ENCODE results near the gene TNFRSF11A.

The TNFRSF11A gene

DNA sequence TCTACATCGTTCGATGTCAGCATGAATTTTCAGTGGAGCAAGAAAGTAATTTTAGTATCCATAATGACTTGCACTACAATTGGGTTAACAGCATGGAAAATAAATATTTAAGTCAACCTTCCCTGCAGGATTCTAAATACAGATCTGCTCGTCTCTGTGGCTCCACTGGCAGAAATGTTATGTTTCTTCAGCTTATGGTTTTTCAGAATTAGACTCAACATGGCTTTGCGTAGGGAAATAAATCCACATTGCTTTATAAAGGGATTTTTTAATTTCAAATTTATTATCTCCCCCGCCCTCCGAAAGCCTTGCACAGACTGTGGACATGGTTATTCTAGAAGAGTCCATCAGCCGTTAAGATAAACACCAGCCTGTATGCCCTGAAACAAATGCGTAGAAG is 18.2 kb downstream of the TNFRSF11A start:
- CTCF ChIA-PET, result no interaction called here
- no peak for DNase-seq
- no peak overlapping the region for H3K27ac Mint-ChIP-seq
- H3K36me3 Mint-ChIP-seq, result peaks cover 3% of the 10 kb centered on the region
- no peak overlapping the region for H3K4me3 Mint-ChIP-seq
- peaks cover 15% of the 10 kb centered on the region for H3K27me3 Mint-ChIP-seq
- H3K4me1 Mint-ChIP-seq, result peaks cover 35% of the 10 kb centered on the region
- H3K9me3 Mint-ChIP-seq, result no peaks in the 10 kb centered on the region

DNA sequence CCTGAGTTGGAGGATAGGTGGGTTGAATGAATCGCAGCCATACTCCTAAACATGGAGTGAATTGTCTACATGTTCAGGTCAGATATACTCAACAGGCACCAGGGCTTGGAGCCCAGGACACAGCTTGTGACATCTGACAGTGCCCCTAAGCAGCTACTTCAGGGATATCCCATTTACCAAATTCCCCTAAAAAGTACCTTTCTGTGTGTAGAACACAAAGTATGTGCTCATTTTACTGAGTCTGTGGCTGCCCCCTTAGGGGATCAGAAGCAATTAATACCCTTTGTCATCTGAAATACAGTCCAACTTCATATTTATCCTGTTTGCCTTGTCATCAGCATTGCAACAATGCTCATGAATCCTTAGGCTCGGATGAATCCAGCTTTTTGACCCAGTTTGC is 20.8 kb downstream of the TNFRSF11A start:
- no peak overlapping the region for H3K4me3 Mint-ChIP-seq
- H3K4me1 Mint-ChIP-seq, result peaks cover 25% of the 10 kb centered on the region
- H3K36me3 Mint-ChIP-seq, result peaks cover 7% of the 10 kb centered on the region
- CTCF ChIA-PET, result no interaction called here
- H3K27ac Mint-ChIP-seq, result no peak overlapping the region
- no peak for DNase-seq
- H3K9me3 Mint-ChIP-seq, result no peaks in the 10 kb centered on the region
- peaks cover 10% of the 10 kb centered on the region for H3K27me3 Mint-ChIP-seq

DNA sequence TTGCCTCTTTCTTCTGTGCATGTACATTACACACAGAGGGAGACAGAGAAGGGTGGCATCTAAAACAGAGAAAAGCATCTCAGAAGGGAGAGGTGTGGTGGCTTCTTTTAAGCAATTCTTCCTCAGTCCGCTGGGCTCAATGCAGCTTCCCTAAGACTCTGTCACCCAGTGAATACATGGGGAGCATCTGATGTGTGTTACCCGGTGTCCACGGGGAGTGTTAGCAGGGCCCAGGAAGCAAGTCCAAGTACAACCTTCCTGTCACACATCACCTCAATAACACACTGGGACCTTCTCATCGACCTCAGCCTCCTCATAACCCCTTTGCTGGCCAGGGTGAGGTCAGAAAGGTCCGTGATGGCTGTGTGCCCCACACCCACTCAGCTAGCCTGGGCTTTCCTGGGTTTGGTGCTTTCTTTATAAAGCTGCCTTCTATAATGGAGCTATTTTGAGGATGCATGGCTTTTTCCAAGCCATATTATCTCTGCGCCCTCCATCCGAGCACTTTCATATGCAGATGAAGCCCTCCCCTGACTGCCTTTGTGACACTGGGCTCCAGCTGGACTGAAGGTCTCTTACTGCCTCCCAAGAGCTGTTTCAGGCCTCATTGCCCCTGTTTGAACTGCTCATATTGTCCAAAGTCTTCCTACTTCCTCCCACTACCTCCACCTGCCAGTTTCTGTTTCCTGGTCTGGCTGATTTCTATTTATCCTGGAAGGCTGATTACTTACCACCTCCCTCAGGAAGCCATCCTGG is 21.4 kb downstream of the TNFRSF11A start:
- H3K4me3 Mint-ChIP-seq, result no peak overlapping the region
- peak overlapping the region; percentile 26 for H3K27ac Mint-ChIP-seq
- DNase-seq, result no peak
- H3K36me3 Mint-ChIP-seq, result peaks cover 7% of the 10 kb centered on the region
- peaks cover 25% of the 10 kb centered on the region for H3K4me1 Mint-ChIP-seq
- H3K9me3 Mint-ChIP-seq, result no peaks in the 10 kb centered on the region
- CTCF ChIA-PET, result no interaction called here
- peaks cover 10% of the 10 kb centered on the region for H3K27me3 Mint-ChIP-seq

DNA sequence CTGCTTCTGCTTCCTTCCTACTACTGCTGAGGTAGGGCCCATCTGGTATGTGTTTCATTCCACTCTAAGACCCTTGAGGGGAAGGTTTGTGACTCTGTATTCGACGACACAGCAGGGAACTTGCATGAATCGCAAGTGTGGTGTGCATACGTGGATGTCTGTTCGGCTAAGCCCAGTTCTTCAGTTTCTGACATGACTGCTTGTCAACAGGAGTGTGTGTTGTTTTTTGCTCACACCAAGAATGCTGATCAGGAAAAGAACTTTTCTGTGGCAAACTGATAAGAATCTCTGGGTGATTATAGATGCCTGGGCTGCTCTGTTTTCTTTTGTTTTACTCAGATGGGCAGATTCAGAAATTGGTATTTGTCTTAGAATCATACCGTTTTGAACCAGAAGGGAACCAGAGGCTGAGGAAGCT is 22.0 kb downstream of the TNFRSF11A start:
- CTCF ChIA-PET, result no interaction called here
- Mint-ChIP-seq H3K27ac (peak overlapping the region; percentile 26), H3K36me3 (peaks cover 8% of the 10 kb centered on the region), H3K27me3 (peaks cover 10% of the 10 kb centered on the region), H3K4me3 (no peak overlapping the region), H3K4me1 (peaks cover 25% of the 10 kb centered on the region), H3K9me3 (no peaks in the 10 kb centered on the region)
- DNase-seq, result no peak

DNA sequence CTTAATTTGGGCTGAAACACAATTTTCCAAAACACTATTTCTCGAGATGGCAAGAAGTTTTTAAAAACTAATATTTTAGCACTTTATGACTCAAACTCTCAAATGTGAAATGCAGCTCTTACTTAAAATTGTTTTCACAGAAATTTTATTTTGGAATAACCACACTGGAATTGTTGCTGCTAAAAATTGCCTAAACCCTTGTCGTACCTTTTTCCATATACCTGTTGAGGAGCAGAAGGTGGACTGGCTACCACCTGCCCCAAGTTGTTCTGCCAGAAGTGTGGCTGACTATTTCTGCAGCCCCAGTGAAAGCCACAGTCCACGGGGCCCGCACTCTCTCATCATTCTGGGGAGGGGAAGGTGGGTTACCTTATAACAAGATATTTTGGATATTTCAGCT is 23.4 kb downstream of the TNFRSF11A start:
- H3K4me1 Mint-ChIP-seq, result peaks cover 25% of the 10 kb centered on the region
- peaks cover 10% of the 10 kb centered on the region for H3K27me3 Mint-ChIP-seq
- H3K9me3 Mint-ChIP-seq, result no peaks in the 10 kb centered on the region
- H3K27ac Mint-ChIP-seq, result no peak overlapping the region
- H3K36me3 Mint-ChIP-seq, result peaks cover 16% of the 10 kb centered on the region
- DNase-seq, result no peak
- H3K4me3 Mint-ChIP-seq, result no peak overlapping the region
- CTCF ChIA-PET, result no interaction called here

DNA sequence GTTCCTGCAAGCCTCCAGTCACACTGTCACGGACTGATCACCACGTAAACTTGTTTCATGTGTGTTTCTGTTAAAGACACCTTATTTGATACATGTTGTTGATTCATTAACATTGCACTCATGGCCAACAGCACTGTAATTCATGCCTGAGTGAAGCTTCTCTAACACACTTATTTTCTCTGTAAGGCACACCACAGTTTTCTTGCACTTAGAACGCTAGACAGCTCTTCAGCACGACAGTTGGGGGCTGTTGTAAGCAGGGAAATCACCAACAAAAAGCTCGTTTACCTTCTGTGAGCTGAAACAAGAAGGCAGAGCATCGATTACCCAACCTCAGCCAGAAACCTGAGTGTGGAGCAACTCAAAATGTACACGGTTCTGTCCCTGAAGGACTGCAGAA is 28.1 kb downstream of the TNFRSF11A start:
- no peaks in the 10 kb centered on the region for H3K9me3 Mint-ChIP-seq
- no peak overlapping the region for H3K27ac Mint-ChIP-seq

DNA sequence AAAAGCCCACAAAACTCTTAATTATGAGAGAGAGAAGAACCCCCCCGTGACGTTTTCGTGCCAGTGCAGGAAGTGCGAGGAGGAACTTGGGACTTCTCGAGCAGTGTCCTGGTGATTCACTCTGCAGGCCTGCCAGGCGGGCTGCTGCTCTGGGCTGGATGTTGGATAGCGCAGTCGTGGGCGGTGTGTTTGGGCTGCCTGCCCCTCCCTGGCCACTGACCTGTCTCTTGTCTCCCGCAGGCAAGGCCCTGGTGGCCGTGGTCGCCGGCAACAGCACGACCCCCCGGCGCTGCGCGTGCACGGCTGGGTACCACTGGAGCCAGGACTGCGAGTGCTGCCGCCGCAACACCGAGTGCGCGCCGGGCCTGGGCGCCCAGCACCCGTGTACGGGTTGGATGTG is 29.0 kb downstream of the TNFRSF11A start:
- peaks cover 30% of the 10 kb centered on the region for H3K36me3 Mint-ChIP-seq
- H3K27me3 Mint-ChIP-seq, result no peaks in the 10 kb centered on the region
- H3K4me3 Mint-ChIP-seq, result no peak overlapping the region
- H3K4me1 Mint-ChIP-seq, result peaks cover 14% of the 10 kb centered on the region
- H3K27ac Mint-ChIP-seq, result no peak overlapping the region
- H3K9me3 Mint-ChIP-seq, result no peaks in the 10 kb centered on the region
- DNase-seq, result no peak
- CTCF ChIA-PET, result no interaction called here

More for the DNA sequence above, 28.1 kb downstream of the TNFRSF11A start:
- CTCF ChIA-PET, result interaction anchor here (1.0 kb wide), 1 partner anchor 46 kb away, joined by 3 read pairs; no protein-coding TSS in a partner anchor
- H3K4me1 Mint-ChIP-seq, result peaks cover 15% of the 10 kb centered on the region
- no peak overlapping the region for H3K4me3 Mint-ChIP-seq
- no peak for DNase-seq
- H3K36me3 Mint-ChIP-seq, result peaks cover 27% of the 10 kb centered on the region
- no peaks in the 10 kb centered on the region for H3K27me3 Mint-ChIP-seq

DNA sequence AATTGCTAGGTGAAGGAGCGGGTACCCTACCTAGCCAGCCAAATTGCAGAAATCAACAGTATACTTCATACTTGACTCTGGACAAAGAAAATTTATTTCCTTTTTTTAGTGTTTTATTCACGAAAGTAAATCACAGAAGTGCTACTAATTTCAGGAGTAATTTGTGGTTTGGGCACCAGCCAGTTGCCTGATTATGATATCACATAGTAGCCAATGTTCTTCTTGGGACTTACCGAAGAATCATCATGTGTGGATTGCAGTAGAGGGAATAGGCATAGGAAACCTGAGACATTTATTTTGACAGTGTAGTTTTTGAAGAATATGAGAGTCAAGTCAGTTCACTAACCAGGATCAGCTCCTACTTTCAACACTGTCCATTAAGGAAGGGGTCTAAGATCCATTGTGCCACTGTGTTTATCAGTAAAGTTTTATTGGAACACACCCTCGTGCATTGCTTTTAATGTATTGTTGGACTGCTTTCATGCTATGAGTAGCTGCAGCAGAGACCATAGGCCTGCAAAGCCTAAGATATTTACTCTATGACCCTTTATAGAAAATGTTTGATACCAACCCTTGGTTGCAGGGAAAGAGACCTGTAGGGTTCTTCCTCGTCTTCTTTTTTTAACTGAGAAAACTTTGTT is 32.1 kb downstream of the TNFRSF11A start:
- Mint-ChIP-seq H3K36me3 (peaks cover 38% of the 10 kb centered on the region), H3K9me3 (no peaks in the 10 kb centered on the region), H3K4me1 (peaks cover 11% of the 10 kb centered on the region), H3K27ac (no peak overlapping the region), H3K4me3 (no peak overlapping the region), H3K27me3 (no peaks in the 10 kb centered on the region)
- DNase-seq, result no peak
- CTCF ChIA-PET, result no interaction called here

DNA sequence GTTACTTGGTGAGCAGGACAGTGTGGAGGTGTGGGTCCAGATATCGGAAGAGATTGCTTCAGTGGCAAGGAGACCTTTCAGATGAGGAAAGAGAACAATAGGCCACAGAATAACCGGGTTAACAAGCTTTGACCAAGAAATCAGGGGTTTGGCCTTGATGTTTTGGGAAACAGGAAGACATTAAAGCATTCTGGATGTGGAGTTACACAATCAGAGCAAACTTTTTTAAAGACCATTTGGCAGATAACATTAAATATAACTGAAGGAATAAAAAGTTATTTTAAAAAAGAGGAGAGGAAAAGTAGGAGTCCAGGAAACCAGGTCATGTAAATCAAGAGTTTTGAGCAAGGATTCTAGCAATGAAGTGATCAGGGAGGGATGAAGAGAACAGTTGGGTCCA is 35.7 kb downstream of the TNFRSF11A start:
- peaks cover 15% of the 10 kb centered on the region for H3K4me1 Mint-ChIP-seq
- DNase-seq, result no peak
- H3K27me3 Mint-ChIP-seq, result no peaks in the 10 kb centered on the region
- H3K4me3 Mint-ChIP-seq, result no peak overlapping the region
- peaks cover 40% of the 10 kb centered on the region for H3K36me3 Mint-ChIP-seq
- no peak overlapping the region for H3K27ac Mint-ChIP-seq
- CTCF ChIA-PET, result no interaction called here
- H3K9me3 Mint-ChIP-seq, result no peaks in the 10 kb centered on the region

DNA sequence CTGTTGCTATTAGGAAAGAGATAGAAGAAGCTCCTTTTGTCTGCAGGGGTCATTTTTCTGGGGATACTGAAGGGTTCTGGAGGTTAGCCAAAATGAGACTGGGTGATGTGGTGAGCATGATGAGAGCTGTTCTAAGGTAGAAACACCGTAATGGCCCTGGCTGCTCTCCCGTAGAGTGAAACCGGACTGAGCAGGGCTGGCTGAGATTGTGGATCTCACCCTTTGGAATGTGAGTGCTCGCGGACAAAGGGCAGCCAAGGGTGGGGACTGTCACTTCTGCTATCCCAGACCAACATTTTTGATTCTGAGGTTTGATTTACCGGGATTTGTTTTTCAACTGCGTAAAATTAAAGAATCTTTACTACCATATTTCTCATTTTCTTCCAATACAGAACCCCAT is 36.2 kb downstream of the TNFRSF11A start:
- no peak for DNase-seq
- Mint-ChIP-seq H3K9me3 (no peaks in the 10 kb centered on the region), H3K4me1 (peaks cover 14% of the 10 kb centered on the region), H3K4me3 (no peak overlapping the region), H3K36me3 (peaks cover 43% of the 10 kb centered on the region), H3K27me3 (no peaks in the 10 kb centered on the region), H3K27ac (no peak overlapping the region)
- CTCF ChIA-PET, result no interaction called here

DNA sequence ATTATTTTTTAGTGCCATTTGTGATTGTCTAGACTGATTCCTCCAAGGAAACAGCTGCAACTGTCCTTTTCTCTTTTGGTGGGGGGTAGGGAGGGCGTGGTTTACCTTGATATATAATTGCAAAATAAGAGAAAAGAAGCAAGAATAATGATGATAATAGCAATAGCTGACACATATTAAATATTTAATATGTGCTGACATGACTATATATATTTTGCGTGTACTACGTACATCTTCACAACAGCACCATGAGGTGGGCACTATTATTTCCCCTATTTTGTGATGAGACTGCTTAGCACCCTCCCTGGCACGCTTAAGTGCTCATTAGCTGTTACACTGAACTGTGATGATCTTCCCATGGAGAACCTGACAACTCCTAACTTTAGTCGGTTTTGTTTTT is 39.4 kb downstream of the TNFRSF11A start:
- Mint-ChIP-seq H3K4me3 (no peak overlapping the region), H3K4me1 (peaks cover 24% of the 10 kb centered on the region), H3K36me3 (peaks cover 45% of the 10 kb centered on the region), H3K9me3 (no peaks in the 10 kb centered on the region), H3K27ac (no peak overlapping the region), H3K27me3 (no peaks in the 10 kb centered on the region)
- CTCF ChIA-PET, result interaction anchor here (0.6 kb wide), 1 partner anchor 364 kb away, joined by 3 read pairs; no protein-coding TSS in a partner anchor
- no peak for DNase-seq

DNA sequence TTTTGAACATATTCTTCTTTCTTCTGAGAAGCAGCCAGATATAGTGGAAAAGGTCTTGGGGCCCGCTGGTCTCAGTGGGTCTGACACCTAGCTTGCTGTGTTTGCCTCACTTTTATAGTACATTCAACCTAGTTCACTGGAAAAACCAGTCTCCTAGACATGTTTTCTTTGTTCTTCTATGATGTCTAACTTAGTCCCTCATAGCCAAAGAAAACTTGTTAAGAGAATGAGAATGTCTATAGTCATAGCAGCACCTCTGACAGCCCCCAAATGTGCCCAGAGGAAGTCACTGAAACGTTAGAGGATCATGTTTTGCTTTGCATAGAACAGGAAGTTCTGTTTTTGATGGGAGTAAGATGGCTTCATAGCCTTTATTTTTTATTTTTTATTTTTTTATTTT is 40.3 kb downstream of the TNFRSF11A start:
- H3K27ac Mint-ChIP-seq, result no peak overlapping the region

DNA sequence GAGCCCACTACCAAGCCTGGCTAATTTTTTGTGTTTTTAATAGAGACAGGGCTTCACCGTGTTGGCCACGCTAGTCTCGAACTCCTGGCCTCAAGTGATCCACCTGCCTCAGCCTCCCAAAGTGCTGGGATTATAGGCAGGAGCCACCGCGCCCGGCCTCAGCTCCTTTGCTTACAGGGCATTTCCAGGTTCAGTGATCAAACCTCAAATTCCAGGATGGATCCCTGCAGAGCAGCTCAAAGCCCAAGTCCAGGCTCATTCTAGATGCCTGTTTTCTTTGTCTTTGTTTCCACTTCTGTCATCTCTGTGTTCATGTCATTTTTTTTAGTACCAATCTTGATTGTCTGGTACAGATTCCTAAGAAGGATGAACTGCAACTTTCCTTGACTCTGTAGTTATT is 41.9 kb downstream of the TNFRSF11A start:
- Mint-ChIP-seq H3K9me3 (no peaks in the 10 kb centered on the region), H3K27me3 (no peaks in the 10 kb centered on the region), H3K4me3 (no peak overlapping the region), H3K4me1 (peaks cover 38% of the 10 kb centered on the region), H3K36me3 (peaks cover 35% of the 10 kb centered on the region), H3K27ac (no peak overlapping the region)
- DNase-seq, result no peak
- CTCF ChIA-PET, result no interaction called here

More for the DNA sequence above, 40.3 kb downstream of the TNFRSF11A start:
- Mint-ChIP-seq H3K27me3 (no peaks in the 10 kb centered on the region), H3K36me3 (peaks cover 46% of the 10 kb centered on the region), H3K9me3 (no peaks in the 10 kb centered on the region), H3K4me1 (peaks cover 29% of the 10 kb centered on the region), H3K4me3 (no peak overlapping the region)
- CTCF ChIA-PET, result no interaction called here
- DNase-seq, result no peak

DNA sequence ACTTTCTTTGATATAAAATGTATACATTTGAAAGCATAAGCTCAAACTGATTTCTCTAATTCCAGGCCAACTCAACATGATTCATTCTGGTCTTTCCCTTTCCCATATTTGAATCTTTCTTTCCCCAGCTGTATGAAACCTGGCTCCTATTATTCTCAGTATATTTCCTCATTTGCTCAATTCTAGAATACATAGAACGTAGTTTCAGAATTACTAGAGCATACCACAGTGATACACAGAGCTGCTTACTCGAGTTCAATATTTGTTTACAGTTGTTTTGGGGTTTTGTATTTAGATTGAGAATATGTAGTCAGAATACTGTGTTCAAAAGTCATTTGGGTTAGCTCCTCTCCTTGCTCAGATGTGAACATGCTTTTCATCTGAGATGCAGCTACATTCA is 43.0 kb downstream of the TNFRSF11A start:
- CTCF ChIA-PET, result interaction anchor here (1.2 kb wide), 1 partner anchor 9 kb away, joined by 3 read pairs; no protein-coding TSS in a partner anchor
- no peak overlapping the region for H3K4me3 Mint-ChIP-seq
- no peak overlapping the region for H3K27ac Mint-ChIP-seq
- DNase-seq, result no peak
- no peaks in the 10 kb centered on the region for H3K27me3 Mint-ChIP-seq
- no peaks in the 10 kb centered on the region for H3K9me3 Mint-ChIP-seq
- H3K36me3 Mint-ChIP-seq, result peaks cover 34% of the 10 kb centered on the region
- H3K4me1 Mint-ChIP-seq, result peaks cover 40% of the 10 kb centered on the region

DNA sequence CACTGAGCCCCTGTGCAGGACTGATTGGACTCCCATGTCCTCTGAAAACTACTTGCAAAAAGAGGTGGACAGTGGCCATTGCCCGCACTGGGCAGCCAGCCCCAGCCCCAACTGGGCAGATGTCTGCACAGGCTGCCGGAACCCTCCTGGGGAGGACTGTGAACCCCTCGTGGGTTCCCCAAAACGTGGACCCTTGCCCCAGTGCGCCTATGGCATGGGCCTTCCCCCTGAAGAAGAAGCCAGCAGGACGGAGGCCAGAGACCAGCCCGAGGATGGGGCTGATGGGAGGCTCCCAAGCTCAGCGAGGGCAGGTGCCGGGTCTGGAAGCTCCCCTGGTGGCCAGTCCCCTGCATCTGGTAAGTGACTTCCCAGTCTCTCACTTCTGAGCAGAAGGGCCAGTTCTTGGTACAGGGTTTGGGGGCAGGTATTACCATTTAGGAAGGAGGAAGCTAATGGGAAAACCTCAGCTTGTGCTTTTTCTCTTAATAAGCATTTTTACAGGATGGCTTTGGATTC is 44.1 kb downstream of the TNFRSF11A start:
- H3K36me3 Mint-ChIP-seq, result peaks cover 36% of the 10 kb centered on the region
- no peaks in the 10 kb centered on the region for H3K9me3 Mint-ChIP-seq
- DNase-seq, result no peak
- no peak overlapping the region for H3K27ac Mint-ChIP-seq
- H3K27me3 Mint-ChIP-seq, result no peaks in the 10 kb centered on the region
- CTCF ChIA-PET, result interaction anchor here (0.7 to 1.5 kb wide), 3 partner anchors 7 to 44 kb away, joined by 3 read pairs; partner anchors contain the start of gene TNFRSF11A
- peaks cover 44% of the 10 kb centered on the region for H3K4me1 Mint-ChIP-seq
- no peak overlapping the region for H3K4me3 Mint-ChIP-seq

All from activated naive CD4-positive, alpha-beta T cell treated with anti-CD3 and anti-CD28 coated beads, Interleukin-2, amount 10 ng/mL, durations not matched to agents 7 days and 5 days (primary cell).